H1 (cell line): ENCODE data around the gene LCE5A. TPM values are rescaled to one million over a fixed set of nuclear protein-coding genes. Genes with fewer than 3 reads are reported as not detected.

ENCODE experiments used
- FOSL1 ChIP-seq: IDR thresholded peaks from 2 replicates; pipeline ENCODE4 v1.6.1; 2011; ENCODE audit warnings: mild to moderate bottlenecking, low read depth, low read length, moderate library complexity; ENCODE audit not compliant: insufficient read depth
- PHF8 ChIP-seq: fragments of 200-600 bp; sonication (generic); conservative IDR thresholded peaks from 2 replicates; pipeline ENCODE4 v1.7.1; 2012; ENCODE audit warnings: low read depth, mild to moderate bottlenecking, inconsistent platforms, low read length, moderate library complexity
- POU5F1 ChIP-seq: IDR thresholded peaks from 2 replicates; pipeline ENCODE4 v1.6.1; 2011; ENCODE audit warnings: low read depth, mild to moderate bottlenecking, low read length, moderate library complexity
- polyA plus RNA-seq, 7 experiments: library from polyadenylated mRNA; depleted of rRNA in 3 of 7; stranded (reverse) in 5 of 7; unstranded in 2 of 7; fragments of >200 nt in 5 of 7; fragments of 200-250 nt in 2 of 7; gene quantifications; 1 replicate in 5 of 7; 2 replicates in 1 of 7; 4 replicates in 1 of 7; pipeline versions ENCODE4 v1.2.1 to v1.2.3, GENCODE V29; 2011 to 2013; ENCODE audit warnings: missing spikeins in 2 of 7, mixed read lengths in 2 of 7
- total RNA-seq: library from RNA; stranded (reverse); fragmentation: NEBNext Ultra II Directional; extraction: Animal tissue kit (Norgen Biotek cat#: 25700); gene quantifications from 2 replicates; pipeline ENCODE4 v1.2.1, GENCODE V29; 2021

LCE5A gene
- total and polyA plus RNA-seq, 2 of the 8 experiments (the other 6 are each of a cell fraction or from before 2014, with no cell fraction given) = not detected

- TF ChIP-seq FOSL1 (no peak), POU5F1 (no peak), PHF8 (no peak)
- TF ChIP-seq, all 59 proteins: peak for 0
Observed at GRCh38 chr1:152543820-152544219, 33.2 kb downstream of the LCE5A start (continued).
